ENCODE results near the gene MTREX.

Gene MTREX

DNA sequence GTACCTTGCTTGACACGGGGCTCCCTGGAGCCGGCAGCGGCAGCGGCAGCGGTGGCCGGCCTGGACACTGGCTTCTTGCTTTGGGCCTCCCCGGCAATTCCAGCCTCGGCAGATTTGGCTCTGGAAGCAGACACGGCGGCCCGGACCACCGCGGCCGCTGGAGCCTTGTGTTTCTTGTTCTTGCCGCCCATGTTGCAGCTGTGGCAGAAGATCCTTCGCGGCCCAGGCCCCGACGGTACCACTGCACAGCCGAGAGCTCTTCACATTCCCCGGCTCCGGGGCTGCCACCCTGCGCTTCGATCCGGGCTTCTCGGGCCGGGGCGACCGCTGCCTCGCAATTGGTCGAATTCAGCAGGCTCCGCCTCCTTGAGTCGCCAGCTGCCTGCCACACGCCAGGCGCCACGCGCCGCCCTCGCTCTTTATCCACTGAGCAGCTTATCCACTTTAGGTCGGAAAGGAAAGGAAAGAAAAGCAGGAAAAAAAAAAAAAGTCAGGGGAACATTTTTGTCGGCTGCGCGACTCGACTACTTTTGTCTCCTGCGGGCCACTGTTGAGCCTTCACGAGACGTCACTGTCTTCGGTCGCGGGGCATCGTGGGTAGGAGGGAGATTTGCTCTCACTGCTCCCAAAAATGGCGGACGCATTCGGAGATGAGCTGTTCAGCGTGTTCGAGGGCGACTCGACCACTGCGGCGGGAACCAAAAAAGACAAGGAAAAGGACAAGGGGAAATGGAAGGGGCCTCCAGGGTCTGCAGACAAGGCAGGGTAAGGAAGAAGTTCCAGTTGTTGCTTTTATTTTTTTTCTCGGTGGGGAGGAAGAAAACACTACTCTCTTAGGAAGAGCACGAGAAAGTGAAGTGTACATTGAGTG lies at the start of gene MTREX, which contains the start of gene DHX29:
TSS of gene MTREX (plus strand) at position 607 of the 871 bp plus-strand sequence. CDS start at position 632, 25 bp downstream.
TSS of gene DHX29 (minus strand) at position 312 of the 871 bp plus-strand sequence. CDS start at position 191, 121 bp downstream.
- TF ChIP-seq, protein P1, sequence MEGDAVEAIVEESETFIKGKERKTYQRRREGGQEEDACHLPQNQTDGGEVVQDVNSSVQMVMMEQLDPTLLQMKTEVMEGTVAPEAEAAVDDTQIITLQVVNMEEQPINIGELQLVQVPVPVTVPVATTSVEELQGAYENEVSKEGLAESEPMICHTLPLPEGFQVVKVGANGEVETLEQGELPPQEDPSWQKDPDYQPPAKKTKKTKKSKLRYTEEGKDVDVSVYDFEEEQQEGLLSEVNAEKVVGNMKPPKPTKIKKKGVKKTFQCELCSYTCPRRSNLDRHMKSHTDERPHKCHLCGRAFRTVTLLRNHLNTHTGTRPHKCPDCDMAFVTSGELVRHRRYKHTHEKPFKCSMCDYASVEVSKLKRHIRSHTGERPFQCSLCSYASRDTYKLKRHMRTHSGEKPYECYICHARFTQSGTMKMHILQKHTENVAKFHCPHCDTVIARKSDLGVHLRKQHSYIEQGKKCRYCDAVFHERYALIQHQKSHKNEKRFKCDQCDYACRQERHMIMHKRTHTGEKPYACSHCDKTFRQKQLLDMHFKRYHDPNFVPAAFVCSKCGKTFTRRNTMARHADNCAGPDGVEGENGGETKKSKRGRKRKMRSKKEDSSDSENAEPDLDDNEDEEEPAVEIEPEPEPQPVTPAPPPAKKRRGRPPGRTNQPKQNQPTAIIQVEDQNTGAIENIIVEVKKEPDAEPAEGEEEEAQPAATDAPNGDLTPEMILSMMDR (conservative IDR thresholded peaks at IDR 0.05): no peak
- peak within 1 kb of the TSS; percentile 95 for H3K27ac ChIP-seq

DNA sequence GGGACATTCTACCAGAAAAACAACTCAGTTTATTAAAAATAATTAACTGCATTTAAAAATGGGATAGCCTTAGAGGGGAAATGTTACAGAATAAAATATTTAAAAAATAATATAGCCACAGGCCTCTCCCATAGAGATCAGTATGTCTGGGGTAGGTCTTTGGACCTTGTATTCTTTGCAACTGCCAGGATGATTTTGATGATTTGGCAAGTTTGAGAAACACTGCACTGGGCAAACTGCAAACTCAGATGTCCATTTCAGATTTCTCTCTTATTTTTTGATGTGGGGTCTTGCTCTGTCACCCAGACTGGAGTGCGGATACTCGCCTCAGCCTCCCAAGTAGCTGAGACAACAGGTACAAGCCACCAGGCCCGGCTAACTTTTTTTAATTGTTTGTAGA lies 49.5 kb upstream of the MTREX start:
- TF ChIP-seq, protein P1 (conservative IDR thresholded peaks at IDR 0.05): no peak
- no peak overlapping the region for H3K27ac ChIP-seq

DNA sequence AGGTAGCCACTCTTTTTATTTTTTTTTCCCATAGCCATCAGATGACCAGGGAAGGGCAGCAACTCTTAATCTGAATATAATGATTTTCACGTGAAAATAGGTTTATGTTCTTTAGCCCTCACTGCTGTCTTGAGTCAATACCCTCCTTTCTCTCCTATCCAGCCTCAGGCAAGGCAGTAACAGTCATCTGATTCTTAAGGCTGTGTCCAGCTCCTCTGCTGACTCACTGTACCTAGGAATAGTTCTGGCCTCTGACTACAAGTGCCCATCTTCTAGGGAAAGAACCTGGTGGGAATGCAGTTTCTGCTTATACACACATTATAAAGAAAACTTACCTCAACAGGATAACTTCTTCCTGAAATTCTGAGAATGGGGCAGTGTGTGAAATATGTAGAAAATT lies 31.0 kb upstream of the MTREX start:
- TF ChIP-seq, protein P1 (conservative IDR thresholded peaks at IDR 0.05): no peak
- no peak overlapping the region for H3K27ac ChIP-seq

DNA sequence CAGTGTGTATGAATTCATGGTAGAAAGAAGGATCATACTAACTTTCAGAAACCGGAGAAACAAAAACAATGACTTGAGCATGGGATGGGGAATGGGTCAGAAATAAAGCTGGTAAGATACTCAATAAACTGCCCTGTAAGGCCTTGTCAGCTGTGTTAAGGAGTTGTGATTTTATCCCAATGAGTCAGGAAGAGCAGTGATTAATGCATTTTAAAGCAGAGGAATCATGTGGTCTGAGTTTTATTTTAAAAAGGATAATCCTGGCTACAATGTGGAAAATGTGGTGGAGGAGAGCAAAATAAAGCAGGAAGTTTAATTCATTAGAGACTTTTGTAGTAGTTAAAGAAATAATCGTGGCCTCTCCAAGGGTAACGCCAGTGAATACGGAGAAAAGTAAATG lies 29.0 kb upstream of the MTREX start:
- TF ChIP-seq, protein P1 (conservative IDR thresholded peaks at IDR 0.05): no peak
- H3K27ac ChIP-seq: no peak overlapping the region

DNA sequence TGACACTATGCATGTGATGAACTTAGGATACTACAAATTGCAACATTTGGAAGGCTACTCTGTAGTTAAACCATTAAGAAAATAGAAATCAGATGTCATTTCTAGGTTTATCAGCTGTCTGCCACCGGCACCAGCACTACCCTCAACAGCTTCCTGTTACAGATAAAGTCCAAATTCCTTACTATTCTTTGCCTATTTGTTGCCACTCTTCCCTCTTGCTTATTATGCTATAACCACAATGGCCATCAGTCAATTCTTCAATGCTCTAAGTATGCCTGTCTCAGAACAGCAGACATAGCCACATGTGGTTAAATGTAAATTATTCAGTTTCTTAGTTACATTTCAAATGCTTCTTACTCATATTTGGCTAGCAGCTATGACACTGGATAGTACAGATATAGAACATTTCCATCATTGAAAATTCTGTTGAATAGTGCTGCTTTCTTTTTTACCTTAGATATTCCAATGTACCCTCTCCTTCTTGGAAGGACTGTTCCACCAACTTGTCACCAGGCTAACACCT lies 21.3 kb upstream of the MTREX start:
- H3K27ac ChIP-seq: no peak overlapping the region
- TF ChIP-seq, protein P1 (conservative IDR thresholded peaks at IDR 0.05): no peak

DNA sequence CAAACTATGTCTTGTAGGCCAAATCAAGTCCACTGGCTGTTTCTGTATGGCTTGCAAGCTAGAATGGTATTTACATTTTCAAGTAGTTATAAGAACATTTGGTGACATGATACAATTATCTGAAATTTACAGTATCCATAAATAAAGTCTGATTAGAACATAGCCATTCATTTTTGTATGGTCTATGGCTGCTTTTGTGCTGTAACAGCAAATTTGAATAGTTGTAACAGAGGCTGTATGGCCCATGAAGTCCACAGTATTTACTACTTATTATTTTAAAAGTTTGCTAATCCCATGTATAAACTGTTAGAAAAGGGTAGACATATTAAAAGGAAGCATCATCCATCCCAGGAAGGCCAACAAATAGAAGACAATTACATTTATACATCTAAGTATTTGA lies 18.0 kb upstream of the MTREX start:
- H3K27ac ChIP-seq: no peak overlapping the region
- TF ChIP-seq, protein P1 (conservative IDR thresholded peaks at IDR 0.05): no peak

DNA sequence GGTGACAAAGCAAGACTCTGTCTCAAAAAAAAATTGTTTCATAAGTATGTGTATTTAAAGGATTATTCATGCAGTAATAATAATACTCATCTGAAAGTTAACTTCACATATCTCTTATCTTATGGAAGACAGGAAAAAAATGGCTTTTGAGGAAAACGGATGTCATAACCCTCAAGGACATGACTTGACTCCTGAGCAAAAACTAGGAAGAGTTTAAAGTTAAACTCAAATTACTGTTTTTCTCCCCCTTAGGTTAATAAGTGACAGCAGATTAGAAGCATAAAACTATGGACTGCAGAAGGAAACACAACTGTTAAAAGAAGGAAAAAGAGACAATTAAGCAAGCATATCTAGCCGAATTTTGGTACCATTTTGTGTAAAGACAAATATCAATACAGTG lies 16.8 kb upstream of the MTREX start:
- TF ChIP-seq, protein P1 (conservative IDR thresholded peaks at IDR 0.05): no peak
- no peak overlapping the region for H3K27ac ChIP-seq

Measured in VCaP (cell line).